A549 (cell line): ENCODE data around the gene LLPH. TPM values are rescaled to one million over a fixed set of nuclear protein-coding genes. Genes with fewer than 3 reads are reported as not detected.

ENCODE experiments used
- ATAC-seq, 2 experiments: fragments of 200-7000 bp in 1 of 2; fragments of >200 bp in 1 of 2; cut with Nextera tagmentation in 1 of 2; cut with Tn5 transposase in 1 of 2; 3 replicates each; pipeline versions ENCODE4 v1.8.0 to v1.9.1; 2018 to 2020; ENCODE audit warnings: mild to moderate bottlenecking in 1 of 2, moderate library complexity in 1 of 2
- CTCF ChIA-PET: fragments of 300-600 bp; sonication (Branson Sonifier 250); formaldehyde crosslinking; extraction: SDS; loops from one replicate; lab custom pipeline; 2021; ENCODE audit warnings: antibody characterized with exemption, inconsistent platforms; lab: Yijun Ruan, JAX
- POLR2A ChIA-PET: fragments of 350-600 bp; formaldehyde crosslinking; extraction: SDS; loops from one replicate; lab custom pipeline; 2021; ENCODE audit warnings: antibody characterized with exemption, inconsistent platforms; lab: Yijun Ruan, JAX
- DNase-seq, 2 experiments: peaks; one replicate each; pipeline versions ENCODE4 v3.0.0 to v3.0.0-alpha.2; 2011 to 2016; ENCODE audit warnings: low read depth in 1 of 2, low spot score in 1 of 2
- FAIRE-seq: peaks from 2 replicates; lab custom pipeline; 2011; peaks lifted over from hg19 to GRCh38; lab: Jason Lieb, UNC
- H3K27ac ChIP-seq, 2 experiments: fragments of >200 bp; sonication (Bioruptor Twin); formaldehyde crosslinking; 3 replicates each; pipeline ENCODE4 v1.5.1; 2016 to 2017
- H3K4me1 ChIP-seq: fragments of >200 bp; sonication (Bioruptor Twin); formaldehyde crosslinking; 3 replicates; pipeline ENCODE4 v1.6.1; 2016
- H3K4me2 ChIP-seq: fragments of >200 bp; sonication (Bioruptor Twin); formaldehyde crosslinking; 3 replicates; pipeline ENCODE4 v1.6.1; 2016
- H3K4me3 ChIP-seq: fragments of >200 bp; sonication (Bioruptor Twin); formaldehyde crosslinking; 3 replicates; pipeline ENCODE4 v1.5.1; 2016
- H3K9me3 ChIP-seq: fragments of >200 bp; sonication (Bioruptor Twin); formaldehyde crosslinking; 3 replicates; pipeline ENCODE4 v1.6.1; 2016
- EHF ChIP-seq: fragments of 250-450 bp; sonication (Bioruptor Pico); IDR thresholded peaks from 2 replicates; pipeline ENCODE4 v1.5.0; 2020; ENCODE audit warnings: mild to moderate bottlenecking
- HDAC2 ChIP-seq: fragments of 200-600 bp; sonication (generic); IDR thresholded peaks from 2 replicates; pipeline ENCODE4 v1.6.1; 2016
- HOXB13 ChIP-seq: fragments of 250-450 bp; sonication (Bioruptor Pico); IDR thresholded peaks from 2 replicates; pipeline ENCODE4 v1.5.0; 2020; ENCODE audit warnings: low read depth, mild to moderate bottlenecking, moderate library complexity
- JUNB ChIP-seq: fragments of >200 bp; sonication (Bioruptor Twin); formaldehyde crosslinking; IDR thresholded peaks from 2 replicates; pipeline ENCODE4 v1.6.1; 2016
- MYC ChIP-seq: IDR thresholded peaks from 2 replicates; pipeline ENCODE4 v1.6.1; 2012; ENCODE audit warnings: mild to moderate bottlenecking, inconsistent platforms, low read length, improper control_type of control experiment, borderline replicate concordance
- PHF8 ChIP-seq: fragments of 200-600 bp; sonication (generic); IDR thresholded peaks from 2 replicates; pipeline ENCODE4 v1.6.1; 2016; ENCODE audit warnings: low read depth, mild to moderate bottlenecking, antibody characterized with exemption, moderate library complexity, borderline replicate concordance
- RAD21 ChIP-seq, 2 experiments: fragments of >200 bp in 1 of 2; sonication (Bioruptor Twin) in 1 of 2; formaldehyde crosslinking in 1 of 2; IDR thresholded peaks in 1 of 2; conservative IDR thresholded peaks in 1 of 2; 2 replicates in 1 of 2; 3 replicates in 1 of 2; pipeline ENCODE4 v1.6.1; 2012 to 2018; ENCODE audit warnings: inconsistent platforms in 1 of 2
- RCOR1 ChIP-seq: fragments of 150-350 bp; IDR thresholded peaks from 2 replicates; pipeline ENCODE4 v1.6.1; 2014; ENCODE audit warnings: antibody characterized with exemption, low read length, low read depth
- RNF2 ChIP-seq: fragments of 200-600 bp; sonication (generic); IDR thresholded peaks from 2 replicates; pipeline ENCODE4 v1.6.1; 2016; ENCODE audit warnings: low read depth, mild to moderate bottlenecking, antibody characterized with exemption, moderate library complexity, borderline replicate concordance
- SMC3 ChIP-seq: fragments of >200 bp; sonication (Bioruptor Twin); formaldehyde crosslinking; IDR thresholded peaks from 3 replicates; pipeline ENCODE4 v1.6.1; 2018; ENCODE audit warnings: inconsistent platforms
- WGBS: methylation state at CpG from one replicate; pipeline ENCODE4 v1.1.6; 2017; ENCODE audit errors: missing lambda C conversion rate; 5-methylcytosine and 5-hydroxymethylcytosine counted together
- polyA plus RNA-seq, 4 experiments: library from polyadenylated mRNA; depleted of rRNA in 3 of 4; stranded (reverse); fragments of >200 nt; fragmentation: RNase III in 1 of 4; extraction: RNeasy Plus Mini Kit Qiagen cat#74134 plus additional on column Dnase treatment in 1 of 4; gene quantifications; 2 replicates in 3 of 4; 3 replicates in 1 of 4; pipeline ENCODE4 v1.2.3, GENCODE V29; 2011 to 2017
- TF ChIP-seq, protein P1 (sequence below): fragments of 250-450 bp; sonication (Bioruptor Pico); IDR thresholded peaks from 2 replicates; pipeline ENCODE4 v1.5.0; 2020; ENCODE audit warnings: low read depth, mild to moderate bottlenecking, moderate library complexity
- TF ChIP-seq, protein P2 (sequence below): fragments of >200 bp; sonication (Bioruptor Twin); formaldehyde crosslinking; IDR thresholded peaks from 3 replicates; pipeline ENCODE4 v1.6.1; 2016
- TF ChIP-seq, protein P3 (sequence below): fragments of 200-600 bp; sonication (generic); IDR thresholded peaks from 2 replicates; pipeline ENCODE4 v1.6.1; 2016; ENCODE audit warnings: antibody characterized with exemption, mild to moderate bottlenecking, moderate library complexity
- TF ChIP-seq, protein P4 (sequence below): IDR thresholded peaks from 2 replicates; pipeline ENCODE4 v1.6.1; 2012
- TF ChIP-seq, protein P5 (sequence below): IDR thresholded peaks from 2 replicates; pipeline ENCODE4 v1.6.1; 2012; ENCODE audit warnings: low read depth, borderline replicate concordance

The LLPH gene
- polyA plus RNA-seq, 2 of the 4 experiments (the other 2 are of a cell fraction), result 32.4 to 54.5 TPM

DNA sequence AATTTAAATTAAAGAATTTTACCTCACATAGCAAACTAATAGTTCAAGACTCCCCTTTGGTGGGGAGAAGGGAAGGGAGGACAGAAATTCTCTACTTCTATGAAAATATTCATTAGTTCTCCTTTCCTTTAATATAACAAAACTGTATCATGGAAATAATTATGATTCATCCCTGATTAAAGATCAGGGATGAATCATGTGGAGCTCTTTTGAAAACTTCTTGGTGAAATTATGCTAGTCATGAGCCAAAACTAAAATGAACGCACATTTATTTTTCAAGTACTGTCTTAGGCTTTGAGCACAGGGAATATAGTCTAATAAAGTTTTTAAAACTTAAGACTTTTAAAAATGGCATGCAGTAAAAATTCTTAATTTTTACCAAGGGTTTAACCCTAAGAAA lies 22.2 kb upstream of the LLPH start:
- H3K27ac ChIP-seq, result no peak overlapping the region
- ChIA-PET POLR2A (no interaction called here), CTCF (interaction anchor here (1.5 kb wide), 1 partner anchor 7 kb away, joined by 4 read pairs; no protein-coding TSS in a partner anchor)
- no peak for DNase-seq
- H3K4me2 ChIP-seq, result no peak overlapping the region
- no peak for ATAC-seq
- H3K9me3 ChIP-seq, result no peaks in the 10 kb centered on the region
- H3K4me1 ChIP-seq, result no peaks in the 10 kb centered on the region
- H3K4me3 ChIP-seq, result no peak overlapping the region
- WGBS, result 93% methylated on average over 1 of the region's 1 CpG
- FAIRE-seq, result no peak
- TF ChIP-seq SMC3 (no peak), MYC (no peak), HOXB13 (CRISPR knock-in tag) (no peak), PHF8 (no peak), HDAC2 (no peak), RCOR1 (no peak), JUNB (no peak), RNF2 (no peak), RAD21 (conservative IDR thresholded peaks at IDR 0.05 in 1 of 2, IDR thresholded peaks at IDR 0.05 in 1 of 2) (no peak)
- TF ChIP-seq, protein P1, sequence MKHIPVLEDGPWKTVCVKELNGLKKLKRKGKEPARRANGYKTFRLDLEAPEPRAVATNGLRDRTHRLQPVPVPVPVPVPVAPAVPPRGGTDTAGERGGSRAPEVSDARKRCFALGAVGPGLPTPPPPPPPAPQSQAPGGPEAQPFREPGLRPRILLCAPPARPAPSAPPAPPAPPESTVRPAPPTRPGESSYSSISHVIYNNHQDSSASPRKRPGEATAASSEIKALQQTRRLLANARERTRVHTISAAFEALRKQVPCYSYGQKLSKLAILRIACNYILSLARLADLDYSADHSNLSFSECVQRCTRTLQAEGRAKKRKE (CRISPR knock-in tag), result no peak
- TF ChIP-seq, protein P2, sequence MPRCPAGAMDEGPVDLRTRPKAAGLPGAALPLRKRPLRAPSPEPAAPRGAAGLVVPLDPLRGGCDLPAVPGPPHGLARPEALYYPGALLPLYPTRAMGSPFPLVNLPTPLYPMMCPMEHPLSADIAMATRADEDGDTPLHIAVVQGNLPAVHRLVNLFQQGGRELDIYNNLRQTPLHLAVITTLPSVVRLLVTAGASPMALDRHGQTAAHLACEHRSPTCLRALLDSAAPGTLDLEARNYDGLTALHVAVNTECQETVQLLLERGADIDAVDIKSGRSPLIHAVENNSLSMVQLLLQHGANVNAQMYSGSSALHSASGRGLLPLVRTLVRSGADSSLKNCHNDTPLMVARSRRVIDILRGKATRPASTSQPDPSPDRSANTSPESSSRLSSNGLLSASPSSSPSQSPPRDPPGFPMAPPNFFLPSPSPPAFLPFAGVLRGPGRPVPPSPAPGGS, result no peak
- TF ChIP-seq, protein P3, sequence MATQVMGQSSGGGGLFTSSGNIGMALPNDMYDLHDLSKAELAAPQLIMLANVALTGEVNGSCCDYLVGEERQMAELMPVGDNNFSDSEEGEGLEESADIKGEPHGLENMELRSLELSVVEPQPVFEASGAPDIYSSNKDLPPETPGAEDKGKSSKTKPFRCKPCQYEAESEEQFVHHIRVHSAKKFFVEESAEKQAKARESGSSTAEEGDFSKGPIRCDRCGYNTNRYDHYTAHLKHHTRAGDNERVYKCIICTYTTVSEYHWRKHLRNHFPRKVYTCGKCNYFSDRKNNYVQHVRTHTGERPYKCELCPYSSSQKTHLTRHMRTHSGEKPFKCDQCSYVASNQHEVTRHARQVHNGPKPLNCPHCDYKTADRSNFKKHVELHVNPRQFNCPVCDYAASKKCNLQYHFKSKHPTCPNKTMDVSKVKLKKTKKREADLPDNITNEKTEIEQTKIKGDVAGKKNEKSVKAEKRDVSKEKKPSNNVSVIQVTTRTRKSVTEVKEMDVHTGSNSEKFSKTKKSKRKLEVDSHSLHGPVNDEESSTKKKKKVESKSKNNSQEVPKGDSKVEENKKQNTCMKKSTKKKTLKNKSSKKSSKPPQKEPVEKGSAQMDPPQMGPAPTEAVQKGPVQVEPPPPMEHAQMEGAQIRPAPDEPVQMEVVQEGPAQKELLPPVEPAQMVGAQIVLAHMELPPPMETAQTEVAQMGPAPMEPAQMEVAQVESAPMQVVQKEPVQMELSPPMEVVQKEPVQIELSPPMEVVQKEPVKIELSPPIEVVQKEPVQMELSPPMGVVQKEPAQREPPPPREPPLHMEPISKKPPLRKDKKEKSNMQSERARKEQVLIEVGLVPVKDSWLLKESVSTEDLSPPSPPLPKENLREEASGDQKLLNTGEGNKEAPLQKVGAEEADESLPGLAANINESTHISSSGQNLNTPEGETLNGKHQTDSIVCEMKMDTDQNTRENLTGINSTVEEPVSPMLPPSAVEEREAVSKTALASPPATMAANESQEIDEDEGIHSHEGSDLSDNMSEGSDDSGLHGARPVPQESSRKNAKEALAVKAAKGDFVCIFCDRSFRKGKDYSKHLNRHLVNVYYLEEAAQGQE, result no peak

DNA sequence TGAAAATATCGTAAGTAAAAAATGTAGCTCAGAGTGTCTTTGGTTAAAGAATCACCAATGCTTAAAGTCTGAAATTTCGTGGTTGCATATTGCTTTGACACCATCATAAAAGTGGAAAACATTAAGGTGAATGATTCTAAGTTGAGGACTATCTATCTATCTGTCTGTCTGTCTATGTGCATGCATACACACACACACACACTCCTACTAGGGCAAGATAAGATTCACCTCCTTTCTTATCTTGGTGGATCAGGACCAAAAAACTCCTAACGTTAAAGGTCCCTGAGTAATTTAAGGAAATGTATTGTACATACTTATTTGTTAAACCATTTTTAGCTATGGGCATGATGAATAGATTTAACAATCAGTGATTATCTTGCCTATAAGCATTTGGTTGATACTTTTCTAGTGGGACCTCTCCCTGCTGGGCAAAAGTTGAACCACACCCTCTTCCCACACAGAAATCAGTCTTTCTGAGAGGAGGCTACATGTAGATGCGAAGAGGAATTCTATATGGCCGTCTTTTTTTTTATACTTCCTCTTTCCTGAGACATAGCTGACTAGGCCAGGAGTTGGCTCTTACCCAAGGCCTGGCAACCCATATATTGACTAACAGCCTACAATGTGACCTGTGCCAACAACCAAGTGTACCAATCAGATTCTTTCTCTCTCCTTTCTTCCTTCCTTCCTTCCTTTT lies 19.3 kb upstream of the LLPH start:
- ChIA-PET CTCF (interaction anchor here (0.9 kb wide), 1 partner anchor 20 kb away, joined by 3 read pairs; the partner anchor contains the start of gene TMBIM4), POLR2A (no interaction called here)
- H3K9me3 ChIP-seq, result no peaks in the 10 kb centered on the region
- no peak for DNase-seq
- TF ChIP-seq, protein P4, sequence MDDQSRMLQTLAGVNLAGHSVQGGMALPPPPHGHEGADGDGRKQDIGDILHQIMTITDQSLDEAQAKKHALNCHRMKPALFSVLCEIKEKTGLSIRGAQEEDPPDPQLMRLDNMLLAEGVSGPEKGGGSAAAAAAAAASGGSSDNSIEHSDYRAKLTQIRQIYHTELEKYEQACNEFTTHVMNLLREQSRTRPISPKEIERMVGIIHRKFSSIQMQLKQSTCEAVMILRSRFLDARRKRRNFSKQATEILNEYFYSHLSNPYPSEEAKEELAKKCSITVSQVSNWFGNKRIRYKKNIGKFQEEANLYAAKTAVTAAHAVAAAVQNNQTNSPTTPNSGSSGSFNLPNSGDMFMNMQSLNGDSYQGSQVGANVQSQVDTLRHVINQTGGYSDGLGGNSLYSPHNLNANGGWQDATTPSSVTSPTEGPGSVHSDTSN, result no peak
- no peak for TF ChIP-seq EHF (CRISPR knock-in tag)
- TF ChIP-seq, protein P5, sequence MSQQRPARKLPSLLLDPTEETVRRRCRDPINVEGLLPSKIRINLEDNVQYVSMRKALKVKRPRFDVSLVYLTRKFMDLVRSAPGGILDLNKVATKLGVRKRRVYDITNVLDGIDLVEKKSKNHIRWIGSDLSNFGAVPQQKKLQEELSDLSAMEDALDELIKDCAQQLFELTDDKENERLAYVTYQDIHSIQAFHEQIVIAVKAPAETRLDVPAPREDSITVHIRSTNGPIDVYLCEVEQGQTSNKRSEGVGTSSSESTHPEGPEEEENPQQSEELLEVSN, result no peak
- H3K4me3 ChIP-seq, result no peak overlapping the region
- WGBS, result 81% methylated on average over 5 of the region's 5 CpGs
- no peaks in the 10 kb centered on the region; the same call in 2 of the 3 replicates for H3K4me1 ChIP-seq
- H3K27ac ChIP-seq, result no peak overlapping the region
- no peak overlapping the region for H3K4me2 ChIP-seq
- ATAC-seq, result peak in 1 of 2 experiments; percentile 59; a peak in 2 of 6 replicates
- no peak for FAIRE-seq
